ENCODE measurements around the gene DRAP1. TPM values are rescaled to one million over a fixed set of nuclear protein-coding genes. Genes with fewer than 3 reads are reported as not detected.
"Not testable (repeated sequence)": the region's sequence is repeated elsewhere in the genome, so short reads cannot be mapped to it uniquely, and the experiment has no call there.

Gene DRAP1
- total RNA-seq, 6 donors from 2014 or later, result 60.3 to 111 (median 80.0) TPM

- no peaks in the 10 kb centered on the region for H3K27me3 ChIP-seq
- peak overlapping the region; percentile 50 to 86 (median 76) for H3K4me3 ChIP-seq
- no peak for ATAC-seq (ENCODE audit: low FRiP score in 2 of 2)
- H3K9me3 ChIP-seq, result no peaks in the 10 kb centered on the region
- TF ChIP-seq EP300 (IDR thresholded peaks at IDR 0.05) (peak in 1 of 4 donors; percentile 10), POLR2A (IDR thresholded peaks at IDR 0.05) (peak in 1 of 4 donors; percentile 12), POLR2AphosphoS5 (IDR thresholded peaks at IDR 0.05) (peak; percentile 65 to 67)
- TF ChIP-seq, protein P1, sequence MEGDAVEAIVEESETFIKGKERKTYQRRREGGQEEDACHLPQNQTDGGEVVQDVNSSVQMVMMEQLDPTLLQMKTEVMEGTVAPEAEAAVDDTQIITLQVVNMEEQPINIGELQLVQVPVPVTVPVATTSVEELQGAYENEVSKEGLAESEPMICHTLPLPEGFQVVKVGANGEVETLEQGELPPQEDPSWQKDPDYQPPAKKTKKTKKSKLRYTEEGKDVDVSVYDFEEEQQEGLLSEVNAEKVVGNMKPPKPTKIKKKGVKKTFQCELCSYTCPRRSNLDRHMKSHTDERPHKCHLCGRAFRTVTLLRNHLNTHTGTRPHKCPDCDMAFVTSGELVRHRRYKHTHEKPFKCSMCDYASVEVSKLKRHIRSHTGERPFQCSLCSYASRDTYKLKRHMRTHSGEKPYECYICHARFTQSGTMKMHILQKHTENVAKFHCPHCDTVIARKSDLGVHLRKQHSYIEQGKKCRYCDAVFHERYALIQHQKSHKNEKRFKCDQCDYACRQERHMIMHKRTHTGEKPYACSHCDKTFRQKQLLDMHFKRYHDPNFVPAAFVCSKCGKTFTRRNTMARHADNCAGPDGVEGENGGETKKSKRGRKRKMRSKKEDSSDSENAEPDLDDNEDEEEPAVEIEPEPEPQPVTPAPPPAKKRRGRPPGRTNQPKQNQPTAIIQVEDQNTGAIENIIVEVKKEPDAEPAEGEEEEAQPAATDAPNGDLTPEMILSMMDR (IDR thresholded peaks at IDR 0.05), result peak in 4 of 6 experiments; percentile 19 to 38 (median 28)
- H3K27ac ChIP-seq, result peak overlapping the region; percentile 94 to 98 (median 94)
- WGBS, 2 donors, result 3 to 7% methylated on average over 19 to 40 of the region's 57 CpGs
- H3K36me3 ChIP-seq, result peaks cover 0 to 4% (median 0%) of the 10 kb centered on the region in 4 donors
- H3K4me1 ChIP-seq, result peaks cover 51 to 69% (median 62%) of the 10 kb centered on the region in 4 donors
- DNase-seq, result peak in 1 of 2 donors; percentile 50
Measured at GRCh38 chr11:65891219-65892136, 27.7 kb upstream of the DRAP1 start.

DNA sequence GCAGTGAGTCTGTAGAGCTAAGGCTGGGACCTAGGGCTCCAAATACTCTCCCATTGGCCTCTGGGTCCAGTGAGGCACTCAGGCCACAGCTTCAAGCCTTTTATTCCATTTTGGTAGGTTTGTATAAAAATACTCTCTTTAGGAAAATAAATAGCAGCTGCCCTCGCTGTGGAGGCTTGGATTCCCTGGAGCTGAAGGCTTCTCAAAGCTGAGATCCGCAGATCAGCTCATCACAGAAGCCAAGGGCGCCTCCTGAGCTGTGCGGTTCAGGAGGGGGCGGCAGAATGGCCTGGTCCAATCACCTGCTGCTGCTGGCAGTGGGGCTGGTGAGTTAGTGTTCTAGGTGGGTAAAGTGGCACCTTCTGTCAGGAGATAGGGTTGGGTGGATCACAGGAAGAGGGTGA, 27.1 kb upstream of the DRAP1 start:
- not testable (repeated sequence) for H3K9me3 ChIP-seq; DNase-seq; ATAC-seq (ENCODE audit: low FRiP score in 2 of 2); H3K27me3 ChIP-seq; H3K36me3 ChIP-seq
- Histone ChIP-seq H3K4me3 (peak overlapping the region; percentile 50 to 86 (median 76)), H3K4me1 (peaks cover 51 to 67% (median 60%) of the 10 kb centered on the region in 4 donors), H3K27ac (peak overlapping the region; percentile 94 to 98 (median 94))
- 50 to 68% methylated on average over 4 to 5 of the region's 5 CpGs for WGBS, 2 donors

- peak overlapping the region in 3 of 4 donors; percentile 71 to 86 (median 82) for H3K4me3 ChIP-seq
Measured at GRCh38 chr11:65892661-65893317, 26.4 kb upstream of the DRAP1 start.

GRCh38 chr11:65894034-65894591, 25.1 kb upstream of the DRAP1 start:
- peak; percentile 74 to 83 for DNase-seq
- ATAC-seq (ENCODE audit: low FRiP score in 2 of 2), result no peak
- 48 to 60% methylated on average over 4 to 12 of the region's 16 CpGs for WGBS, 2 donors

More at GRCh38 chr11:65892661-65893317, 26.4 kb upstream of the DRAP1 start:
- no peaks in the 10 kb centered on the region for H3K36me3 ChIP-seq
- H3K4me1 ChIP-seq, result peaks cover 44 to 60% (median 54%) of the 10 kb centered on the region in 4 donors
- 67 to 75% methylated on average over 9 to 10 of the region's 10 CpGs for WGBS, 2 donors
- DNase-seq (no peak), ATAC-seq (ENCODE audit: low FRiP score in 2 of 2) (no peak)
- H3K9me3 ChIP-seq, result no peaks in the 10 kb centered on the region
- peak overlapping the region; percentile 94 to 98 (median 94) for H3K27ac ChIP-seq
- TF ChIP-seq POLR2A (IDR thresholded peaks at IDR 0.05), result no peak
- TF ChIP-seq EP300 (IDR thresholded peaks at IDR 0.05), result no peak
- TF ChIP-seq, protein P1 (IDR thresholded peaks at IDR 0.05), result no peak
- TF ChIP-seq POLR2AphosphoS5 (IDR thresholded peaks at IDR 0.05), result no peak
- no peaks in the 10 kb centered on the region for H3K27me3 ChIP-seq

More at GRCh38 chr11:65894034-65894591, 25.1 kb upstream of the DRAP1 start:
- peak overlapping the region in 3 of 4 donors; percentile 11 to 71 (median 34) for H3K4me3 ChIP-seq
- no peaks in the 10 kb centered on the region for H3K36me3 ChIP-seq
- no peaks in the 10 kb centered on the region for H3K27me3 ChIP-seq
- H3K27ac ChIP-seq, result peak overlapping the region; percentile 94 to 98 (median 94)
- TF ChIP-seq EP300 (IDR thresholded peaks at IDR 0.05) (no peak), POLR2A (IDR thresholded peaks at IDR 0.05) (peak in 1 of 4 donors; percentile 20), POLR2AphosphoS5 (IDR thresholded peaks at IDR 0.05) (peak; percentile 60 to 66)
- TF ChIP-seq, protein P1 (IDR thresholded peaks at IDR 0.05), result peak in 1 of 6 experiments; percentile 6
- H3K9me3 ChIP-seq, result no peaks in the 10 kb centered on the region
- peaks cover 39 to 56% (median 48%) of the 10 kb centered on the region in 4 donors for H3K4me1 ChIP-seq
